ENCODE data around the gene TELO2.
A peak's percentile ranks its signal among the peaks of the same experiment; 100 is the strongest.
"Not testable (repeated sequence)": the region's sequence is repeated elsewhere in the genome, so short reads cannot be mapped to it uniquely, and the experiment has no call there.

TELO2 gene

DNA sequence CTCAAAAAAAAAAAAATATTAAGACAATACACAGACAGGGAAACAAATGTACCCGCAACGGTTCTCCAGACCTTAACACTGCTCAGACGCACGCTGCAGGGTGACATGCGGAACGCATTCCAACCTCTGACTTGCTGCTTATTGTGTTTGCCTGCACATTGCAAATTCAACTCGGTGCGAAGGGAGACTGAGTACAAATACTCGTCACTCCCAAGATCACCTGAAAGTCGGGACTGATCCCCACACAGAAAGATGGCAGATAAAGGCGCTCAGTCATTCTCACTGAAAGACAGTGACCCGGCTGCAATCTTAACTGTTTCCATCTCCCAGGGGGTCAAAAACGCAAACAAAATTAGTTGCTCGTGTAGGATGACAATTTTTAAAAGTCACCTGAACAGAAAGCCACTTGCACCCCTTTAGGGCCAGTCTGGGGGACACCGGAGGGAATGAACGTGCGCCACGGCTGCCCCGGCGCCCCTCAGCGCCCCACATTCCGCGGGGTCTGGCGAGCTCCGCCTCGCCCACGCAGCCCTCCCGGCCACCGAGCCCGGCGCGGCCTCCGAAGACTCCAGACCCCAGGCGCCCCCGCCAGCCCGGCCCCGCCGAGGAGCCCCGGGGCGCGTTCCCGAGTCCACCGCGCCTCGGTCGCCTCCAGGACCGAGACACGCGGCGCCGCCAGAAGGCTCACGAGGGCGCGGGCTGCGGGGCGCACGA is 18.9 kb upstream of the TELO2 start:
- no peak overlapping the region for H3K27ac ChIP-seq (ENCODE audit: low read length)
- TF ChIP-seq, protein P1, sequence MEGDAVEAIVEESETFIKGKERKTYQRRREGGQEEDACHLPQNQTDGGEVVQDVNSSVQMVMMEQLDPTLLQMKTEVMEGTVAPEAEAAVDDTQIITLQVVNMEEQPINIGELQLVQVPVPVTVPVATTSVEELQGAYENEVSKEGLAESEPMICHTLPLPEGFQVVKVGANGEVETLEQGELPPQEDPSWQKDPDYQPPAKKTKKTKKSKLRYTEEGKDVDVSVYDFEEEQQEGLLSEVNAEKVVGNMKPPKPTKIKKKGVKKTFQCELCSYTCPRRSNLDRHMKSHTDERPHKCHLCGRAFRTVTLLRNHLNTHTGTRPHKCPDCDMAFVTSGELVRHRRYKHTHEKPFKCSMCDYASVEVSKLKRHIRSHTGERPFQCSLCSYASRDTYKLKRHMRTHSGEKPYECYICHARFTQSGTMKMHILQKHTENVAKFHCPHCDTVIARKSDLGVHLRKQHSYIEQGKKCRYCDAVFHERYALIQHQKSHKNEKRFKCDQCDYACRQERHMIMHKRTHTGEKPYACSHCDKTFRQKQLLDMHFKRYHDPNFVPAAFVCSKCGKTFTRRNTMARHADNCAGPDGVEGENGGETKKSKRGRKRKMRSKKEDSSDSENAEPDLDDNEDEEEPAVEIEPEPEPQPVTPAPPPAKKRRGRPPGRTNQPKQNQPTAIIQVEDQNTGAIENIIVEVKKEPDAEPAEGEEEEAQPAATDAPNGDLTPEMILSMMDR (IDR thresholded peaks at IDR 0.05; ENCODE audit: low read depth, low read length): no peak
- no peak for TF ChIP-seq EZH2phosphoT487 (IDR thresholded peaks at IDR 0.05; ENCODE audit: low read depth)
- no peaks in the 10 kb centered on the region for H3K27me3 ChIP-seq (ENCODE audit: low read depth, low read length)
- H3K79me2 ChIP-seq (ENCODE audit: low read length): peaks cover 41% of the 10 kb centered on the region
- no peak overlapping the region for H2AFZ ChIP-seq (ENCODE audit: low read depth, low read length)
- H3K4me3 ChIP-seq (ENCODE audit: low read length): peak overlapping the region; percentile 97
- peak overlapping the region; percentile 96 for H3K4me2 ChIP-seq (ENCODE audit: low read length)
- H3K9ac ChIP-seq (ENCODE audit: low read length): peak overlapping the region; percentile 95
- H4K20me1 ChIP-seq (ENCODE audit: insufficient read depth, low read length): no peaks in the 10 kb centered on the region
- peaks cover 8% of the 10 kb centered on the region for H3K4me1 ChIP-seq (ENCODE audit: low read length)
- H3K36me3 ChIP-seq (replicated peaks; ENCODE audit: low read depth, low read length): no peaks in the 10 kb centered on the region
- no peaks in the 10 kb centered on the region for H3K9me3 ChIP-seq (ENCODE audit: insufficient read depth, low read length)

DNA sequence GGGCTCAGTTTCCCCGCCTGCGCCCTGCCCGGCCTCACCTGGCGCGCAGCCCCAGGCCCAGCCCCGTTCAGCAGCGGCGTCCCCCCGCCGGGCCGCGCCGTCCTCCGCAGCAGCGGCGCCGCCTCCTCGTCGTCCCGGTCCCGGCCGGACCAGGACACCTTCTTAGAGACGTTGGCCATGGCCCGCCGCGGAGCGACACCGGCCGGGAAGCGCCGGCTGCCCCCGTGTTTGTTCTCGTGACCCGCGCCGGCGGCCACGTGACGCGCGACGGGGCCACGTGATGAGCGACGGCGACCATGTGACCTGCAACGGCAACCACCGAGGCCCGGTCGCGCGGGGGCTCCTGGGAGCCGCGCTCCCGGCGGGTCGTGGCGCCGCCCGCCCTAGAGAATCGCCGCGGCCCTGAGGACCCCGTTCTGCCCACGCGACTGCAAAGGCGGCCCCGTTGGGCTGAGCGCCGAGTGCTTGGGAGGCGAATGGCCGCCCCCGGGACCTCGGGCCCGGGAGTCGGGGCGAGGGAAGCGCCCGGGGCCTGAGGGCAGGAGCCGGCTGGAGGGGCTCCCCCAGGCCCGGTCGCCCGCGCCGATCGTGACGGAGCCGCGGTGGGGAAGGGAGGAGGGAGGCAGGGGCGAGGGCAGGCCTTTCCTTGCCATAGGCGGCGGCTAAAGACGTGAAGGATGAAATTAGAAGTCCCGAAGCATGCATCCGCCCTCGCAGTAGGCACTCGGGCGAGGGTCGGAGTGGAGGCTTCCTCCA is 18.2 kb upstream of the TELO2 start, which contains the start of gene CLCN7:
CLCN7 (minus strand) TSS at position 233 of the 756 bp plus-strand sequence; CDS start at position 179, 54 bp downstream.
- no peak for TF ChIP-seq EZH2phosphoT487 (IDR thresholded peaks at IDR 0.05; ENCODE audit: low read depth)
- TF ChIP-seq, protein P1 (IDR thresholded peaks at IDR 0.05; ENCODE audit: low read depth, low read length): no peak
- no peaks in the 10 kb centered on the region for H3K27me3 ChIP-seq (ENCODE audit: low read depth, low read length)
- peak within 1 kb of the TSS; percentile 95 for H3K9ac ChIP-seq (ENCODE audit: low read length)
- peak within 1 kb of the TSS; percentile 66 for H3K27ac ChIP-seq (ENCODE audit: low read length)
- H3K4me3 ChIP-seq (ENCODE audit: low read length): peak within 1 kb of the TSS; percentile 97
- H2AFZ ChIP-seq (ENCODE audit: low read depth, low read length): peak within 1 kb of the TSS; percentile 69
- H3K79me2 ChIP-seq (ENCODE audit: low read length): peaks cover 36% of the 10 kb centered on the region
- peak within 1 kb of the TSS; percentile 96 for H3K4me2 ChIP-seq (ENCODE audit: low read length)
- no peaks in the 10 kb centered on the region for H4K20me1 ChIP-seq (ENCODE audit: insufficient read depth, low read length)
- no peaks in the 10 kb centered on the region for H3K9me3 ChIP-seq (ENCODE audit: insufficient read depth, low read length)
- peaks cover 8% of the 10 kb centered on the region for H3K4me1 ChIP-seq (ENCODE audit: low read length)
- no peaks in the 10 kb centered on the region for H3K36me3 ChIP-seq (replicated peaks; ENCODE audit: low read depth, low read length)

DNA sequence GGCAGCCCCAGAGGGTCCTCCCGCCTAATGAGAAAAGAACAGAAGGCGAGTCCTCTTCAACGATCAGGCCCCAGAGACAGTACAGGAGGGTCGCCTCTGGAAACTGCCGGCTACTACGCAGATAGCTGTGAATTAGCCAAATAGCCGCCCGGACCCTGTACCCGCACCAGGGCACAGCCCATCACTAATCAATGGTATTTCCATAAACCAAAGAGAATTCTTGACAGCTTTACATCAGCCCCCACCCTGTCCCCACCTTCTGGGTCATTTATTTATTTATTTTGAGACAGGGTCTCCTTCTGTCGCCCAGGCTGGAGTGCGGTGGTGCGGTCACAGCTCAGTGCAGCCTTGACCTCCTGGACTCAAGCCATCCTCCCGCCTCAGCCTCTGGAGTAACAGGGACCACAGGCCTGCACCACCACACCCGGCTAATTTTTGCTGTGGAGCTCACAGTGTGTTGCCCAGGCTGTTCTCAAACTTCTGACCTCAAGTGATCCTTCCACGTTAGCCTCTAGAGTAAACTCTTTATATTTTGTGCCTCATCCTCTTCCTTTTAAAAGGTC is 17.5 kb upstream of the TELO2 start:
- Histone ChIP-seq H3K9me3 (ENCODE audit: insufficient read depth, low read length) (no peaks in the 10 kb centered on the region), H3K27me3 (ENCODE audit: low read depth, low read length) (no peaks in the 10 kb centered on the region), H3K36me3 (replicated peaks; ENCODE audit: low read depth, low read length) (no peaks in the 10 kb centered on the region), H3K79me2 (ENCODE audit: low read length) (peaks cover 34% of the 10 kb centered on the region), H3K4me3 (ENCODE audit: low read length) (peak overlapping the region; percentile 97), H3K9ac (ENCODE audit: low read length) (peak overlapping the region; percentile 95), H3K4me1 (ENCODE audit: low read length) (peaks cover 8% of the 10 kb centered on the region), H2AFZ (ENCODE audit: low read depth, low read length) (no peak overlapping the region), H3K27ac (ENCODE audit: low read length) (peak overlapping the region; percentile 66), H4K20me1 (ENCODE audit: insufficient read depth, low read length) (no peaks in the 10 kb centered on the region), H3K4me2 (ENCODE audit: low read length) (peak overlapping the region; percentile 67)
- no peak for TF ChIP-seq EZH2phosphoT487 (IDR thresholded peaks at IDR 0.05; ENCODE audit: low read depth)
- TF ChIP-seq, protein P1 (IDR thresholded peaks at IDR 0.05; ENCODE audit: low read depth, low read length): no peak

DNA sequence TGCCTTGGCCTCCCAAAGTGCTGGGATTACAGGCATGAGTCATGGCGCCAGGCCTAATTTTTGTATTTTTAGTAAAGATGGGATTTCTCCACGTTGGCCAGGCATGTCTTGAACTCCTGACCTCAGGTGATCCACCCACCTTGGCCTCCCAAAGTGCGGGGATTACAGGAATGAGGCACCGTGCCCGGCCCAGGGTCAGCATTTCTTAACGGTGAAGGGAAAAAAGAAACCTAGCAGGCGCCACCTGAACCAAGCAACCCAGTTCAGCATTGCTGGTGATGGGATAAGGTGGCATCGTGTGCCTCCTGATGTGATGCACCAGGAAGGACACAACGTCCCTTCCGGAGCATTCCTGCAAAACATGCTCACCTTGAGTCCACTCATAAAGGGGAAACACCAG is 16.1 kb upstream of the TELO2 start:
- Histone ChIP-seq H3K27ac (ENCODE audit: low read length) (no peak overlapping the region), H3K27me3 (ENCODE audit: low read depth, low read length) (no peaks in the 10 kb centered on the region), H3K79me2 (ENCODE audit: low read length) (peaks cover 25% of the 10 kb centered on the region), H3K9me3 (ENCODE audit: insufficient read depth, low read length) (no peaks in the 10 kb centered on the region), H3K4me3 (ENCODE audit: low read length) (no peak overlapping the region), H4K20me1 (ENCODE audit: insufficient read depth, low read length) (no peaks in the 10 kb centered on the region), H3K9ac (ENCODE audit: low read length) (no peak overlapping the region), H3K36me3 (replicated peaks; ENCODE audit: low read depth, low read length) (no peaks in the 10 kb centered on the region), H3K4me2 (ENCODE audit: low read length) (no peak overlapping the region), H2AFZ (ENCODE audit: low read depth, low read length) (no peak overlapping the region), H3K4me1 (ENCODE audit: low read length) (peaks cover 8% of the 10 kb centered on the region)
- no peak for TF ChIP-seq EZH2phosphoT487 (IDR thresholded peaks at IDR 0.05; ENCODE audit: low read depth)
- TF ChIP-seq, protein P1 (IDR thresholded peaks at IDR 0.05; ENCODE audit: low read depth, low read length): no peak

DNA sequence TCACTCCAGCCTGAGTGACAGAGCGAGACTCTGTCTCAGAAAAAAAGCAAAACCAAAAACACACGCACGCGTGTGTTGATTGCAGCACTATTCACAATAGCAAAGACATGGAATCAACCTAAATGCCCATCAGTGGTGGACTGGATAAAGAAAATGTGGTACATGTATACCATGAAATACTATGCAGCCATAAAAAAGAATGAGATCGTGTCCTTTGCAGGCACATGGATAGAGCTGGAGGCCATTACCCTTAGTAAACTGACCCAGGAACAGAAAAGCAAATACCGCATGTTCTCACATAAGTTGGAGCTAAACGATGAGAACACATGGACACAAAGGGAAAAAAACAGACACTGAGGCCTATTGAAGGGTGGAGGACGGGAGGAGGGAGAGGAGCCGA is 14.2 kb upstream of the TELO2 start:
- H3K27me3 ChIP-seq (ENCODE audit: low read depth, low read length); H3K4me1 ChIP-seq (ENCODE audit: low read length); H3K27ac ChIP-seq (ENCODE audit: low read length); H4K20me1 ChIP-seq (ENCODE audit: insufficient read depth, low read length); H3K9me3 ChIP-seq (ENCODE audit: insufficient read depth, low read length); H3K9ac ChIP-seq (ENCODE audit: low read length); H3K4me3 ChIP-seq (ENCODE audit: low read length); H3K36me3 ChIP-seq (replicated peaks; ENCODE audit: low read depth, low read length); H3K4me2 ChIP-seq (ENCODE audit: low read length); H2AFZ ChIP-seq (ENCODE audit: low read depth, low read length): not testable (repeated sequence)
- H3K79me2 ChIP-seq (ENCODE audit: low read length): peaks cover 16% of the 10 kb centered on the region
